ENCODE measurements around the gene GAK. TPM values are rescaled to one million over a fixed set of nuclear protein-coding genes. Genes with fewer than 3 reads are reported as not detected.

Gene GAK
- total RNA-seq, 1 donor from 2014 or later, result 86.9 TPM

DNA sequence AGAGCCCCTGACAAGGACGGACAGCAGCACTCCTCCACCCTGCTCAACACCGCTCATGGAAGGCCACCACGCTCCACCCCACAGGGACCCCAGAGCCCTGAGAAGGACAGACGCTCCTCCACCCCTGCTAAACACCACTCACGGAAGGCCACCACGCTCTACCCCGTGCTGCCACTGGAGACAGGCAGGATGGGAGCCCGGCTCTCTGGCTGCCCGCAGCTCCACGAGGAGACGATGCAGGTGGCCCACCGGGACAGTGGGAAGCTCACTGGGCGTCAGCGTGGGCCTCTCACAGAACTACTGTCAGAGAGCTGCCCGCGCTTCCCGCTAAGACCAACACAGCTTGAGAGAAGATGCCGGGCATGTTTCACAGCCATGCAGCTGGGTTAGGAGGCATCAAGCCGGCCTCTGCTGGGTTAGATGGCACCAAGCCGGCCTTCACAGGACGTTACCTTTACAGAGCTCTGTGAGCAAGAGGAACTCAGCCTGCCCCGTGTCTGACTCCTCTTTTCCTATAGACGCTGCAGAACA, 20.8 kb downstream of the GAK start:
- Mint-ChIP-seq H3K36me3 (ENCODE audit: low read depth, unreplicated experiment) (peaks cover 5% of the 10 kb centered on the region), H3K4me3 (ENCODE audit: unreplicated experiment) (no peak overlapping the region), H3K27me3 (ENCODE audit: low read depth, unreplicated experiment) (no peaks in the 10 kb centered on the region), H3K9me3 (ENCODE audit: unreplicated experiment) (no peaks in the 10 kb centered on the region), H3K27ac (ENCODE audit: unreplicated experiment) (no peak overlapping the region), H3K4me1 (ENCODE audit: low read depth, unreplicated experiment) (peaks cover 11% of the 10 kb centered on the region)
- Histone ChIP-seq H3K4me1 (ENCODE audit: insufficient read depth, low read length) (peaks cover 9% of the 10 kb centered on the region), H4K20me1 (ENCODE audit: insufficient read depth, low read length) (peaks cover 89% of the 10 kb centered on the region), H3K9ac (ENCODE audit: low read length) (no peak overlapping the region), H2AFZ (ENCODE audit: low read depth, low read length) (no peak overlapping the region), H3K27ac (ENCODE audit: low read depth, low read length) (no peak overlapping the region), H3K4me2 (ENCODE audit: low read length) (no peak overlapping the region), H3K9me3 (ENCODE audit: insufficient read depth, low read depth, low read length) (no peaks in the 10 kb centered on the region), H3K79me2 (ENCODE audit: insufficient read depth, low read length) (peaks cover 71% of the 10 kb centered on the region), H3K36me3 (ENCODE audit: insufficient read depth, low read length) (peaks cover 3% of the 10 kb centered on the region), H3K4me3 (ENCODE audit: insufficient read depth, low read depth, low read length) (no peak overlapping the region), H3K27me3 (ENCODE audit: insufficient read depth, low read length) (no peaks in the 10 kb centered on the region)
- DNase-seq (ENCODE audit: low read depth), result no peak
- TF ChIP-seq, protein P1, sequence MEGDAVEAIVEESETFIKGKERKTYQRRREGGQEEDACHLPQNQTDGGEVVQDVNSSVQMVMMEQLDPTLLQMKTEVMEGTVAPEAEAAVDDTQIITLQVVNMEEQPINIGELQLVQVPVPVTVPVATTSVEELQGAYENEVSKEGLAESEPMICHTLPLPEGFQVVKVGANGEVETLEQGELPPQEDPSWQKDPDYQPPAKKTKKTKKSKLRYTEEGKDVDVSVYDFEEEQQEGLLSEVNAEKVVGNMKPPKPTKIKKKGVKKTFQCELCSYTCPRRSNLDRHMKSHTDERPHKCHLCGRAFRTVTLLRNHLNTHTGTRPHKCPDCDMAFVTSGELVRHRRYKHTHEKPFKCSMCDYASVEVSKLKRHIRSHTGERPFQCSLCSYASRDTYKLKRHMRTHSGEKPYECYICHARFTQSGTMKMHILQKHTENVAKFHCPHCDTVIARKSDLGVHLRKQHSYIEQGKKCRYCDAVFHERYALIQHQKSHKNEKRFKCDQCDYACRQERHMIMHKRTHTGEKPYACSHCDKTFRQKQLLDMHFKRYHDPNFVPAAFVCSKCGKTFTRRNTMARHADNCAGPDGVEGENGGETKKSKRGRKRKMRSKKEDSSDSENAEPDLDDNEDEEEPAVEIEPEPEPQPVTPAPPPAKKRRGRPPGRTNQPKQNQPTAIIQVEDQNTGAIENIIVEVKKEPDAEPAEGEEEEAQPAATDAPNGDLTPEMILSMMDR (IDR thresholded peaks at IDR 0.05; ENCODE audit: insufficient read depth, low read depth, low read length), result no peak
- no peak for TF ChIP-seq EZH2 (IDR thresholded peaks at IDR 0.05; ENCODE audit: insufficient read depth, low read length)
- FAIRE-seq, result no peak

DNA sequence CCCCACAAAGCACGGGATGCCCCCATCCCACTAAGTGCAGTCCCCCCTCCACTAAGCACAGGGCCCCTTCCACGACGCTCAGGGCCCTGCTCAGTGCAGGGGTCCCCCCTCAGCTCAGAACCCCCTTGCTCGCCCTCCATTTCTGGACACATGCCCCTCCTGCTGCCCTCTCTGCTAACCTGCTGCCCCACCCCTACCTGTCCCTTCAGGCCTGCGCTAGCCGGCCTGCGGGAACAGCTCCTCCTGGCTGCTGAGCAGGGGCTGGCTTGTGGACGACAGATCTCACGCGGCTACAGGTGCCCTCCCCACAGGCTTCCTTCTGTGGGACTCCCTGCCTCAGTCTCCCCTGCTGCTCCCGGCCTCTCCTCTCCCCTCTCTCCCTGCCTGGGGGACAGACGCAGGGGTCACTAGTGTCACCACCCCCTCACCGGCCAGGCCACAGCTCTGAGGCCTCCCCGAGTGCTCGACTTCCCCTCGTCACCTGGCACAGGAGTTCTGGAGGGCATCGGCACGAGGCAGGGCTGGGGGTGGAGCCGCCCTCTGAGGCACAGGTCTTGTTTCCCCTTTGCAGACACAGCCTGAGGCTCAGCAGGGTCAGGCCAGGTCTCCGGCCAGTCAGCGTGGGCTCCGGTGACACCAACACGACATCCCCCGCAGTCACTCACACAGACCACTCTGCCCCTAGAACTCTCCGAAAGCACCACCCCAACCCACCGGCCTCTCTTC, 21.6 kb downstream of the GAK start:
- no peak overlapping the region for H3K27ac ChIP-seq (ENCODE audit: low read depth, low read length)
- peaks cover 7% of the 10 kb centered on the region for H3K4me1 Mint-ChIP-seq (ENCODE audit: low read depth, unreplicated experiment)
- no peak overlapping the region for H2AFZ ChIP-seq (ENCODE audit: low read depth, low read length)
- no peaks in the 10 kb centered on the region for H3K27me3 ChIP-seq (ENCODE audit: insufficient read depth, low read length)
- no peak for TF ChIP-seq EZH2 (IDR thresholded peaks at IDR 0.05; ENCODE audit: insufficient read depth, low read length)
- TF ChIP-seq, protein P1 (IDR thresholded peaks at IDR 0.05; ENCODE audit: insufficient read depth, low read depth, low read length), result no peak
- no peak overlapping the region for H3K4me3 Mint-ChIP-seq (ENCODE audit: unreplicated experiment)
- FAIRE-seq (no peak), DNase-seq (ENCODE audit: low read depth) (no peak)
- peaks cover 3% of the 10 kb centered on the region for H3K36me3 ChIP-seq (ENCODE audit: insufficient read depth, low read length)
- no peak overlapping the region for H3K4me3 ChIP-seq (ENCODE audit: insufficient read depth, low read depth, low read length)
- peaks cover 5% of the 10 kb centered on the region for H3K36me3 Mint-ChIP-seq (ENCODE audit: low read depth, unreplicated experiment)
- peaks cover 89% of the 10 kb centered on the region for H4K20me1 ChIP-seq (ENCODE audit: insufficient read depth, low read length)
- H3K27me3 Mint-ChIP-seq (ENCODE audit: low read depth, unreplicated experiment), result no peaks in the 10 kb centered on the region
- no peaks in the 10 kb centered on the region for H3K9me3 Mint-ChIP-seq (ENCODE audit: unreplicated experiment)
- peaks cover 71% of the 10 kb centered on the region for H3K79me2 ChIP-seq (ENCODE audit: insufficient read depth, low read length)
- H3K4me1 ChIP-seq (ENCODE audit: insufficient read depth, low read length), result peaks cover 9% of the 10 kb centered on the region
- no peak overlapping the region for H3K9ac ChIP-seq (ENCODE audit: low read length)
- H3K9me3 ChIP-seq (ENCODE audit: insufficient read depth, low read depth, low read length), result no peaks in the 10 kb centered on the region
- no peak overlapping the region for H3K27ac Mint-ChIP-seq (ENCODE audit: unreplicated experiment)
- H3K4me2 ChIP-seq (ENCODE audit: low read length), result no peak overlapping the region

DNA sequence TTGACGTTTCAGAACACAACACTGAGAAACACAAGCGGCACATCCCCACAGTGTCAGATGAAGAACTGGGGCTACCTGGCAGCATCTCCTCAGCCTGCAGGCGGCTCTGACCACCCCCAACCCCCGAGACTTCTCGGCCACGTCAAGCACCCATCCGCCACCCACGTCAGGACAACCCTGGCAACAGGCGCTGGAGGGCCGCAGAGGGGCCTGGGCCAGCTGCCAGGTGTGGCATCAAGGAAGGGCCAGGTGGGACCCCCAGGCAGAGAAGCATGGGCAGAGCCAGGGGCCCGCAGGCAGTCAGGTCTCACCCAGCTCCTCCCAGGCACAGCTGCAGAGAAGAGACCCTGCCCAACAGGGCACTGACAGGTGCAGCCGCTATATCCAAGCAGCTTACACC, 22.3 kb downstream of the GAK start:
- Mint-ChIP-seq H3K27ac (ENCODE audit: unreplicated experiment) (no peak overlapping the region), H3K4me3 (ENCODE audit: unreplicated experiment) (no peak overlapping the region), H3K9me3 (ENCODE audit: unreplicated experiment) (no peaks in the 10 kb centered on the region), H3K4me1 (ENCODE audit: low read depth, unreplicated experiment) (peaks cover under 1% of the 10 kb centered on the region), H3K27me3 (ENCODE audit: low read depth, unreplicated experiment) (no peaks in the 10 kb centered on the region), H3K36me3 (ENCODE audit: low read depth, unreplicated experiment) (peaks cover 10% of the 10 kb centered on the region)
- no peak overlapping the region for H3K9ac ChIP-seq (ENCODE audit: low read length)
- peaks cover 89% of the 10 kb centered on the region for H4K20me1 ChIP-seq (ENCODE audit: insufficient read depth, low read length)
- no peak for FAIRE-seq
- TF ChIP-seq, protein P1 (IDR thresholded peaks at IDR 0.05; ENCODE audit: insufficient read depth, low read depth, low read length), result no peak
- no peak for TF ChIP-seq EZH2 (IDR thresholded peaks at IDR 0.05; ENCODE audit: insufficient read depth, low read length)
- H3K27ac ChIP-seq (ENCODE audit: low read depth, low read length), result no peak overlapping the region
- H3K79me2 ChIP-seq (ENCODE audit: insufficient read depth, low read length), result peaks cover 68% of the 10 kb centered on the region
- H3K4me2 ChIP-seq (ENCODE audit: low read length), result no peak overlapping the region
- peaks cover 3% of the 10 kb centered on the region for H3K36me3 ChIP-seq (ENCODE audit: insufficient read depth, low read length)
- H2AFZ ChIP-seq (ENCODE audit: low read depth, low read length), result no peak overlapping the region
- H3K4me3 ChIP-seq (ENCODE audit: insufficient read depth, low read depth, low read length), result no peak overlapping the region
- H3K27me3 ChIP-seq (ENCODE audit: insufficient read depth, low read length), result no peaks in the 10 kb centered on the region
- no peaks in the 10 kb centered on the region for H3K9me3 ChIP-seq (ENCODE audit: insufficient read depth, low read depth, low read length)
- no peak for DNase-seq (ENCODE audit: low read depth)
- peaks cover 9% of the 10 kb centered on the region for H3K4me1 ChIP-seq (ENCODE audit: insufficient read depth, low read length)

Measured in astrocyte (in vitro differentiated cells and primary cell).